GM10266 (cell line): ENCODE data around the gene DLEC1.

ENCODE experiments used
- DNase-seq: peaks from one replicate; pipeline ENCODE4 v3.0.0; 2012; ENCODE audit errors: extremely low spot score
- TF ChIP-seq, protein P1 (sequence below): IDR thresholded peaks from 2 replicates; pipeline ENCODE4 v1.5.1; 2012; ENCODE audit warnings: mild to moderate bottlenecking, low read depth; ENCODE audit not compliant: control insufficient read depth, insufficient read depth; ENCODE audit errors: missing control alignments

DLEC1 gene

DNA sequence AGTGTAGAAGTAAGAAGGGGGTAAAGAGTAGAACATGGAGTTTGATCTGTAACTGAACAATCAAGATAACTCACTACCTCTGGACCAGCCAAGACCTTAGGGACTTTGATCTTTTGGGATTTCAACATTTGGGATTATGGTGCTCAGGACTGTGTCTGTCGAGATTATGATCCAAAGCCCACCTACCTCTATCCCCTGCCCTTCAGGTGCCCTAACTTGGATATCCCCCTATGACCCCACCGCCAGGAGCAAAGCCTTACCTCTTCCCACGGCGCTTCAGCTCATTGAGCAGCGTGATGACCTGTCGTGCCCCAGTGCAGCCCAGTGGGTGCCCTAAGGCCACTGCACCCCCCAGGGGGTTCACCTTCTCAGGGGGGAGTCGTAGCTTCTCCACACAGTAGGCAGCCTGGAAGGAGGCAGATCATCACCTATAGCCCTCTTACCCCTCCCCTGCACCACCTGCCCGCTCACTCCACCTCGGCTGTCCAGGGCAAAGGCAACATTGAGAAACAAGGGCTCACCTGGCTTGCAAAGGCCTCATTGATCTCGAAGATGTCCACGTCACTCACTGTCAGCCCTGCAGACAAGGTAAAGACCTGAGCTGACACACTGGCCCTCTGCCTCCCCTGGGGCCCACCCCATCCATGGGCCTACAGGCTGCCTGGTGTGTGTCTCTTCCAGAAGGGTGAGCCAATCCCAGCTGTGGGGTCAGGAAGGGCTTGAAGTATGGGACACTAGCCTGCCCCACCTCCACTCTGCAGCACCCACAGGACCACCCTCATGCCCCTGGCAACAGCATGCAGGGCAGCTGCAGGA, 86.5 kb downstream of the DLEC1 start:
- TF ChIP-seq, protein P1, sequence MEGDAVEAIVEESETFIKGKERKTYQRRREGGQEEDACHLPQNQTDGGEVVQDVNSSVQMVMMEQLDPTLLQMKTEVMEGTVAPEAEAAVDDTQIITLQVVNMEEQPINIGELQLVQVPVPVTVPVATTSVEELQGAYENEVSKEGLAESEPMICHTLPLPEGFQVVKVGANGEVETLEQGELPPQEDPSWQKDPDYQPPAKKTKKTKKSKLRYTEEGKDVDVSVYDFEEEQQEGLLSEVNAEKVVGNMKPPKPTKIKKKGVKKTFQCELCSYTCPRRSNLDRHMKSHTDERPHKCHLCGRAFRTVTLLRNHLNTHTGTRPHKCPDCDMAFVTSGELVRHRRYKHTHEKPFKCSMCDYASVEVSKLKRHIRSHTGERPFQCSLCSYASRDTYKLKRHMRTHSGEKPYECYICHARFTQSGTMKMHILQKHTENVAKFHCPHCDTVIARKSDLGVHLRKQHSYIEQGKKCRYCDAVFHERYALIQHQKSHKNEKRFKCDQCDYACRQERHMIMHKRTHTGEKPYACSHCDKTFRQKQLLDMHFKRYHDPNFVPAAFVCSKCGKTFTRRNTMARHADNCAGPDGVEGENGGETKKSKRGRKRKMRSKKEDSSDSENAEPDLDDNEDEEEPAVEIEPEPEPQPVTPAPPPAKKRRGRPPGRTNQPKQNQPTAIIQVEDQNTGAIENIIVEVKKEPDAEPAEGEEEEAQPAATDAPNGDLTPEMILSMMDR = no peak
- no peak for DNase-seq

GRCh38 chr3:38126121-38126892, 87.3 kb downstream of the DLEC1 start:
- no peak for DNase-seq
- TF ChIP-seq, protein P1 = no peak

DNA sequence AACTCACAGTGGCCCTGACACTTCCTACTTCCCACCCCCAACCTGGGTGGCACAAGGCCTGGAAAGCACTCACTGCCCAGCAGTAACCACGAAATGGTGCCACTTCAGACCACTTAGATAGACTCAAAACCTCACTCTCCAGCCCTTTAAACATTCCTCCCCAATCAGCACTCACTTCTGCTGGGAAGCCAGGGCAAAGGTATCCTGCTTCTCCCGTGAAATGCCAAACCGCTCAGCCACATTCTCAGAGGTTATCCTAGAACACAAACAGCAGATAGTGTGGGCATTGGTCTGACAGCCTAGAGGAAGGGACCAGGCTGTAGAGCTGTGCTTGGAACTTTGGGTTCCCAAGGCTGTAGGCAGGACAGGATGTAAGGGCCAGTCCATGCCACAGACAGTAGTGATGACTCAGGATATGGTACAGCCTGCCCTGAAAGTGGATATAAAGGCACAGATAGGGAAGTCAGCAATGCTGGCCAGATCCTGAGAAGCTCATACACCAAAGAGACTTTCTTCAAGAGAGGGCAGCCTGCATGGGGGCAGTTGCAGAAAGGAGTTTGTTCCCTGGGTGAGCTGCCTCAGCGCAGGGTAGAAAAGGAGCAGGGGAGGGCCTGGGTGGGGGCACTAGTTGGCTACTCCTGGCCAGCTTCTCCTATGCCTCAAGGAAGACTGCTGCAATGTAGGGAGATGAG, 88.7 kb downstream of the DLEC1 start:
- no peak for DNase-seq

GRCh38 chr3:38128303-38128655, 89.3 kb downstream of the DLEC1 start:
- no peak for DNase-seq
- TF ChIP-seq, protein P1 = no peak

More for the DNA sequence above, 88.7 kb downstream of the DLEC1 start:
- TF ChIP-seq, protein P1 = no peak

DNA sequence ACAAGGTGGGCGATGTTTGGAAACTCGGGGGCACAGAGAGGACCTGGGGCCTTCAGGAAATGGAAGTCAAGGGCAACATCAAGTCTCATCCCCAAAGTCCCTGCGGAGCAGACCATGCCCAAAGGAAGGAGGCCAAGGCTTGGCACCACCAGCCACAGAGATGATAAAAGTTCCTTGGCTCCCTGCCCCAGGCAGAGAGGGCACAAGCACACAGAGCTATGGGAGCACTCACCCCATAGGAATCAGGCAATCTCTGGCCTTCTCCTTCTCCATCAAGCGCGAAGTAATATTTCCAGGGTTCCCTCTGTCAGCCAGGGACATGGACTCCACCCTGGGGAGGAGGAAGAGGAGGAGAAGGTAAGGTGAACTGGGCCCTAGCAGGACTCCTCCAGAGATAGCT, 90.0 kb downstream of the DLEC1 start:
- TF ChIP-seq, protein P1 = no peak
- DNase-seq = no peak

GRCh38 chr3:38130631-38131065, 91.6 kb downstream of the DLEC1 start:
- no peak for DNase-seq
- TF ChIP-seq, protein P1 = no peak
